GM15510 (cell line): ENCODE data around the gene ZBTB7B.

ENCODE experiments used
- POLR2A ChIP-seq: IDR thresholded peaks from 3 replicates; pipeline ENCODE4 v1.6.1; 2011; ENCODE audit warnings: borderline replicate concordance; ENCODE audit not compliant: insufficient read length; ENCODE audit errors: extremely low read depth

Gene ZBTB7B

DNA sequence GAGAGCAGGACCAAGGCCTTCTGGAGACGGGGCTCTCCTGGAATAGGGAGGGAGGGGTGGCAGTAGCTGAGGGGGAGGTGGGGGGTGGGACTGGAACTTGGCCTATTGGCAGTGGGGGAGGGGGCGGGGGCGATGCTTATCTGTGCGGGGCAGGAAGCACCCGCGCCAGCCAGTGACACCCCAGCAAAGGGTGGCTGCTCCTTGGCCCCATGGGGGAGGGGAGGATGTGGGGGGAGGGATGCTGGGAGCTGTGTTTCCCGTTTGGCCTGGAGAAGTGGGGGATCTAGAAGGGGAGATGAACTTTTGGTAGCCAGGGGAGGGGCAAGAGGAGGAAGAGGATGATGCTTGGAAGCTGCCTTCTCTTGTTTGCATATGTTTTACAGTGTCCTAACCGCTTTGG, 11.0 kb downstream of the ZBTB7B start:
- TF ChIP-seq POLR2A, result no peak

DNA sequence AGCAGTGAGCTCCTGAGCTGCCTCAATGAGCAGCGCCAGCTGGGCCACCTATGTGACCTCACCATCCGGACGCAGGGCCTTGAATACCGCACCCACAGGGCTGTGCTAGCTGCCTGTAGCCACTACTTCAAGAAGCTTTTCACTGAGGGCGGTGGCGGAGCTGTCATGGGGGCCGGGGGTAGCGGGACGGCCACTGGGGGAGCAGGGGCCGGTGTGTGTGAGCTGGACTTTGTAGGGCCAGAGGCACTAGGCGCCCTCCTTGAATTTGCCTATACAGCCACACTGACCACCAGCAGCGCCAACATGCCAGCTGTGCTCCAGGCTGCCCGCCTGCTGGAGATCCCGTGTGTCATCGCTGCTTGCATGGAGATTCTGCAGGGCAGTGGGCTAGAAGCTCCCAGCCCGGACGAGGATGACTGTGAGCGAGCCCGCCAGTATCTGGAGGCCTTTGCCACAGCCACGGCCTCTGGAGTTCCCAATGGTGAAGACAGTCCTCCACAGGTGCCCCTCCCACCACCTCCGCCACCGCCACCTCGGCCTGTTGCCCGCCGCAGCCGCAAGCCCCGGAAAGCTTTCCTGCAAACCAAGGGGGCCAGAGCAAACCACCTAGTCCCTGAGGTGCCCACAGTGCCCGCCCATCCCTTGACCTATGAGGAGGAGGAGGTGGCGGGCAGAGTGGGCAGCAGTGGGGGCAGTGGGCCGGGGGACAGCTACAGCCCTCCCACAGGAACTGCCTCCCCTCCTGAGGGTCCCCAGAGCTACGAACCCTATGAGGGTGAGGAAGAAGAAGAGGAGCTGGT, 12.3 kb downstream of the ZBTB7B start:
- TF ChIP-seq POLR2A, result no peak

DNA sequence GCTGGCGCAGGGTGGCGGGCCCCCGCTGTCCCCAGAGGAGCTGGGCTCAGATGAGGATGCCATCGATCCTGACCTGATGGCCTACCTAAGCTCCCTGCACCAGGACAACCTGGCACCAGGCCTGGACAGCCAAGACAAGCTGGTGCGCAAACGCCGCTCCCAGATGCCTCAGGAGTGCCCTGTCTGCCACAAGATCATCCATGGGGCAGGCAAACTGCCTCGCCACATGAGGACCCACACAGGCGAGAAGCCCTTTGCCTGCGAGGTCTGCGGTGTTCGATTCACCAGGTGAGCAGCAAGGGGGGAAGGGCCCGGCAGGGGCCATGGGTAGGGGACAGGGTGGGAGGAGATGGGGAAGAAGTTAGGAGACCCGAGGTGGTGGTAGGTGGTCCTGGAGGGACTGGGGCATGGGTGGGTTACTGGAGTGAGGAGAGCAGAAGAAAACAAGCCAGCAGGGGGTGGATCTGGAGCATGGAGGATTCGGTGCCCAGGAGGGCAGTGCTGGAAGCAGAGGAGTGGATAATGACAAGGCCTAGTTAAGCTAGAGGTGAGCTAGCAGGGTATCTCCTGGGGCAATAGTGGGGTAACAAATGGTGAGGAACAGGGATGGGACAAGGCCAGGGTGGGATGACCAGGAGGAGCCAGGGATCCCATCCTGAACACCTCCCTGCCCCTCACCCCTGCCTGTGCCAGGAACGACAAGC, 13.1 kb downstream of the ZBTB7B start:
- no peak for TF ChIP-seq POLR2A

DNA sequence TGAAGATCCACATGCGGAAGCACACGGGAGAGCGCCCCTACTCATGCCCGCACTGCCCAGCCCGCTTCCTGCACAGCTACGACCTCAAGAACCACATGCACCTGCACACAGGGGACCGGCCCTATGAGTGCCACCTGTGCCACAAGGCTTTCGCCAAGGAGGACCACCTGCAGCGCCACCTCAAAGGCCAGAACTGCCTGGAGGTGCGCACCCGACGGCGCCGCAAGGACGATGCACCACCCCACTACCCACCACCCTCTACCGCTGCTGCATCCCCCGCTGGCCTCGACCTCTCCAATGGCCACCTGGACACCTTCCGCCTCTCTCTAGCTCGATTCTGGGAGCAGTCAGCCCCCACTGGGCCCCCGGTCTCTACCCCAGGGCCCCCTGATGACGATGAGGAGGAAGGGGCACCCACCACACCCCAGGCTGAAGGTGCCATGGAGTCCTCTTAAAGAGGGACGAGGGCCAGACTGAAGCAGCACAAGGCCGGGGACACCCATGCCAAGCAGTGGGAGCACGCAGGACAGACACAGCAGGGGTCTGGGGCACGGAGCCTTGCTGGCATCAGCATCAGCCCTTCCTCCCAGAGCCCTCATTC, 13.7 kb downstream of the ZBTB7B start:
- no peak for TF ChIP-seq POLR2A

DNA sequence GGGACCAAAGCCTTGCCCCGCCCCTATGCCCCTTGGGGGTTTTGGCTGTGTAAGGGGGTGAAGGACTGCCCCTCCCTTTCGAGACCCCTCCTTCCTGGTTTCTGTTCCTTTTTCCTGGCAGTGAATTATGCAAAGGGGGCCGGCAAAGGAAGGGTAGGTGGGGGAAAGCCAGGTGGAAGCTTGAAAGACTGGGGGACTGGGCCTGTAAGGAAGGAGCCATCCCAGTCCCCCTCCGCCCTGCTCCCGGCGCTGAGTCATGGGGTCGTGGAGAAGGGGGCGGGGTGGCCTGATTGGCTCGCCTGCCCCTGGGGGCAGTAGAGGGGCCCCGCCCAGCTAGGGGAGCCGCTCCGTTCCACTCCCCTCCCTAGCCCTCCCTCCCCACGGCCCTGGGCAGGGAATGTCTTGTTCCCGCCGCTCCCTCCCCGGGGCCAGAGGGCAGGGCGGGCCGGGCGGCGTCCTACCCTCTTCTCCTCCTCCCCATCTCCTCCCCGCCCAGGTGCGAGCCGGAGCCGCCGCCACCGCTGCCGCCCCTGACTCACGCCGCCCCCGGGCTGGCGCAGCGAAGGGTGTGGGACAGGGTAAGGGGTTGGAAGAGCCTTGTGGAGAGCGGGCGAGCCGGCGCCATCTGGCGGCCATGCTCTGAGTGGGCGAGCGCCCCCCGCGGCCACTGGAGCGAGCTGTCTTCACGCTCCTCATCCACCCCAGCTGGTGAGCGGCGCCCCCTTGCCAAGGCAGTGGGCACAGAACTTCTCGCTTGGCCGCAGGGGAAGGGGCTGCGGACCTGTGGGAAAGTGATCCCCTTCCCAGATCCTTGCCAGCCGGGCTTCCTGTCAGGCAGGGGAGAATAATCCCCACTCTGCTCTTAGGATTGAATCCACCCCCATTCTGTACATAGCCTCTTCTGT, 14.7 kb downstream of the ZBTB7B start:
- no peak for TF ChIP-seq POLR2A

DNA sequence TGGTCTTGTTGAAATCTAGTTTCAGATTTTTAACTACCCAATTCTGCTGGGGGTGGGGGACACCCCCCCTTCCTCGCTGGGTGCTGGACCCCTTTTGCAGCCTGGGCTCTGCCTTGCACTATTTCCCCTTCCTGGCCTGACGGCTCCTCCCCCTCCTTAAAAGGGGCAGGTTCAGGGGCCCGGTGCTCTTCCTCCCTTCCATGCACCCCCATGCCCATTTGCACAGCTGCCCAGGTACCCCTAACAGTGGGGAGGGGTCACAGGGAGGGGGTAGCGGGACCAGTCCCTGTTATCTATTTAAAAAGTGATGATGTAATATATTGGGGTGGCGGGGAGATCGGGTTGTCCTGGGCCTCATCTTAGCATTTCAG, 15.3 kb downstream of the ZBTB7B start:
- TF ChIP-seq POLR2A, result no peak

DNA sequence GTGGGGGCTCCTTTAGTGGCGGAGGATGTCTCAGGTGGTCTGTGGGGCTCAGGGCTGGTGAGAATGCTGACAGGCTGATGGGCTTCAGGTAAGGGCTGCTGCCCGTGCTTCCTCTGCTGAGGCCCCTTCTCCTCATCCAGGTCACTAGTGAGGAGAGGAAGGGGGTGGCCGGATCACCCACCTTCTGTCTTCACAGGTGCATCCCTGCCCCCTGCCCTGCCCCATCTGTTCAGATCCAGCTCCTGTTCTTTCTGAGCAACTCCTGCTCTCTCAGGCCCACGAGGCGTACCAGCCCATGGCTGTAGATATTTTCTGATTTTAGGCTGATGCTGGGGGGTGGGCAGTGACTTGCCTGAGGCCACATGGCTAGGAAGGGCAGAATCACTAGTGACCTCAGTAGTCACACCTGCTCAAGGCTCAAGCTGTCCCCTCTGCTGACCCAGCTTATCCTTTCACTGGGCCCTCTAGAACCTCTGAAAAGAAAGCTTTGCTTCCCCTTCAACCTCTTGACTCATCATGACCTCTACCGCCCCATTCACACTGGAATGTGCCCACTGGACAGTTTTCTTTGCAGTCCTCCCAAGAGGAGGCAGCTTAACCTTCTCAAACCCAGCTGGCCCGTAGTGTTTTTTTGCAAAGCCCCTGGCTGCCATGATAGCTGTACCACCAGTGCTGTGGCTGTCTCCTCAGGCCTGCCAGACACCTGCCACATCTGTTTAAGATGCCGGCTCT, 16.2 kb downstream of the ZBTB7B start:
- no peak for TF ChIP-seq POLR2A

DNA sequence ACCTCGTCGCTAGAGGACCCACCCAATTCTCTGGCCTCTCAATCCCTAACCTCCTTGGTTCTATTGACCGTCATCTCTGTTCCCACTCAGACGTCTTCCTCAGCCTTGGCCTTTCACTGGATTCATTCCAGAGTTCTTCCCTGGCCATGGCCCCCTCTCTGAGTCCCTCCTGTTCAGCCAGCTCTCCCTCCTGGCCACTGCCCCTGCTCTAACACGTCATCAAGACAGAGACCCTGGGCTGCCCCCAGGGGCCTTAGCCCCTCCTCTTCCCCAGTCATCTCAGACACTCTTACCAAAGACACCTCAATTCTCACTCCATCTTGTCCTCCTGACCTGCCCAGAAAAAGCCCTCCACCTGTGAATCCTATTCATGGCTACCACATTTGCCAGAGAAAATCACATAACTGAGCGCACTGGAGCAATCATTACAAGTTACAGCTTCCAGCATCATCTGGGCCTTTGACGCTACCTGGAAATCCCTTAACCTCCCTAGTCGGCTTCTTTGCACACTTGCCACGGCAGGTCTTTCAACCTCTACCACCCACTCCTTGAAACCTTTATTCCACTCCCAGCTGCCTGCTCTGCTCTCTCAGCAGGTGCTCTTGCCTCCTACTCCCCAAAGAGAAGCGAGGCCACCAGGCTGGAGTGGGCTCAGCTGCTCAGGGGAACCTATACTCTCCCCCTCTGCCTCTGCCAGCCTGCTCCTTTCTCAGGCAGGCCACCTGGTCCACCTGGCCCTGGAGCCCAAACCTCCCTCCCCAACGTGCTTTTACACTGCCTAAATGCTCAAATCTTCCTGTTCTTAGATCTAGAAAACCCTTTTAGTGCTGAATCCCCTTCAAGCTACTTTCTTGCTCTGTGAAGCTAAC, 17.0 kb downstream of the ZBTB7B start:
- TF ChIP-seq POLR2A, result no peak

DNA sequence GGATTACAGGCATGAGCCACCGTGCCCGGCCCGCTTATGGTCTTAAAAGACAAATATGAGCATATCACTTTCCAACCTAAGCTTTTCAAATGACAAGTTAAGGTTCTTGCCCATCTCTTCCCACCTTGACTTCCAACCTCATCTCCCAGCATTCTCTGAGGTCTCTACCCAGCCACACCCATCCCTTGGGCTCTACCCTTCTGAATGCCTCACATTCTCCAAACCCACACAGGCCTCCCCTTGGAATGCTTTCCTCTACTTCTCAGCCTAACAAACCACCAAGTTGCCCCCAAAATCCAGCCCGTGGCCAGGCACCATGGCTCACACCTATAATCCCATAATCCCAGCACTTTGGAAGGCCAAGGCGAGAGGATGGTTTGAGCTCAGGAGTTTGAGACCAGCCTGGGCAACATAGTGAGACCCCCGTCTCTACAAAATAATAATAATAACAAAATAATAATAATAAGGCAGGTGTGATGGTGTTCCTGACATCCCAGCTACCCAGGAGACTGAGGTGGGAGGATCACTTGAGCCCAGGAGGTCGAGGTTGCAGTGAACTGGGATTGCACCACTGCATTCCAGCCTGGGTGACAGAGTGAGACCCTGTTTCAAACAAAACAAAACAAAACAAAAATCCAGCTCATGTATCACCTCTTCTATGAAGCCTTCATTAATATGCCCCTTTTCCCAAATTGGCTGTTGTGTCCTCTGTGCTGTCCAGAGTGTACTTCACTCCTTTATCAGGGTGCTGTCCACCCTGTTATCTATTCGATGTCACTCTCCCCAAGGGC, 19.7 kb downstream of the ZBTB7B start:
- TF ChIP-seq POLR2A, result no peak

DNA sequence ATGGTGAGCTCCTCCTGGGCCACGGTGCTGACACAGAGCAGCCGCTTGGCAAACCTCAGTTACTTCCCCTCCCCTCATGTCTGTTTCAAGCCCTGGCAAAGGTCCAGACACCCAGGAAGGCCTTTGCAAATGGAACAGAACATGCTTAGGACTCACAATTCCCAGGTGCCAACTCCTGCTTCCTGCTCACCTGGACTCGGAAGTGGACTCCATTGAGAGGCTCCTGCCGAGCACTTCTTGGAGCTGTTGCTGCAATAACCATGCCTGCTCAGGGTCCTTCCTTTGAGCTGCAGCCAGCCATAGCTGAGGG, 20.3 kb downstream of the ZBTB7B start:
- no peak for TF ChIP-seq POLR2A

DNA sequence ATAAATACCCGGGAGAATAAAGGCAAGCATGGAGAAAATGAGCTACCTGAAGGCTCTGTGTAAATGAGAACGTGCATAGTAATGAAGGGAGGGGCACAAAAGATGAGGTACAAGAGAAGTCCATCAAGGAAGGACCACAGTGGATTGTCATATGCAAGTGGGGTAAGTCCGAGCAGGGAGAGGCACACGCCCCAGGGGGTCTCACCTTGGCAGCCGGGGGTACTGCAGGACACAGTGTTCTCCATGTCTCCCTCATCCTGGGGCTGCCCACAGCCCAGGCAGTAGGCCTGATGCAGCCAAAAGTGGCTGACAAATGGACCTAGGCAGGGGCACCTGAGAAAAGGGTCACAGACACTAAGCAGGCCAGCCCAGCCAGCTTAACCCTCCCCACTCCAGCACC, 21.0 kb downstream of the ZBTB7B start:
- no peak for TF ChIP-seq POLR2A

DNA sequence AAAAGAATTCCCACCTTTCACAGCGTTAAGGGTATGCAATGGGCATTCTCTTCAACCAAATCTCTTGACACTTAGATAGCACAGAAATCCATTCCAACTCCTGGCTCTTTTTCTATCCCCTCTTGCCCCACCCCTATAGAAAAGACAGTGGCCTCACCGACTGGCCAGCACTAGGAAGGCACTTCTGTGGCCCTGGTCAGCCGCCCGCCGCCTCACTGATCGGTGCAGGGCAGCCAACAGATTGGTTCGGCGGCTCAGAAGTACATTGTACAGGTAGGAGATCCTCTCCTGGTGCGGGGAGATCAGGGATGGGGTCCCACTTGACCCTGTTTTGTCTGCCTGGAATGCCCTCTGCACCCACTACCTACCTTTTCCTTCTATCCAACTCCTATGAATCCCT, 21.7 kb downstream of the ZBTB7B start:
- TF ChIP-seq POLR2A, result no peak

DNA sequence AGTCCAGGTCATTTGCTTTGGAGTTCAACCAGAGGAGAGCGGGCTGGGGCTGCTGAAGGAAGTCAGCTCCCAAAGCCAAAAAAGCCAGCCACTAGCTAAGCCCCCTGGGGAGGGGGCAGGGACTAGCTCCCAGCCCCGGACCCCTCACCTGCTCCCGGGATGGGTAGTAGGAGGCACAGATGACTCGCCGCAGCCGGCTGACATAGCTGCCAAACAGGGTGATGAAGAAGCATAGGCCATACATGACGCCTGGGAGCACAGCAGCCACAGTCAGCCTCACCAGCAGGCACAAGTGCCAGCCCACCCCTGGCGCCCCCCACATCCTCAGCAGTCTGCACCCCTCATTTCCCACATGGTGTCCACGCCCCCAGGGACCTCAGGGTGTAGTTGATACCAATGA, 23.6 kb downstream of the ZBTB7B start:
- TF ChIP-seq POLR2A, result no peak
